Activated T-helper 1 cell treated with Interleukin-2 at 50 U/mL for 16 hours (primary cell): ENCODE results near the gene HK1.
"Not testable (repeated sequence)": the region's sequence is repeated elsewhere in the genome, so short reads cannot be mapped to it uniquely, and the experiment has no call there.

Experiments
- DNase-seq: peaks from one replicate; pipeline ENCODE4 v3.0.0-alpha.2; 2020; ENCODE audit warnings: low read depth

Gene HK1

DNA sequence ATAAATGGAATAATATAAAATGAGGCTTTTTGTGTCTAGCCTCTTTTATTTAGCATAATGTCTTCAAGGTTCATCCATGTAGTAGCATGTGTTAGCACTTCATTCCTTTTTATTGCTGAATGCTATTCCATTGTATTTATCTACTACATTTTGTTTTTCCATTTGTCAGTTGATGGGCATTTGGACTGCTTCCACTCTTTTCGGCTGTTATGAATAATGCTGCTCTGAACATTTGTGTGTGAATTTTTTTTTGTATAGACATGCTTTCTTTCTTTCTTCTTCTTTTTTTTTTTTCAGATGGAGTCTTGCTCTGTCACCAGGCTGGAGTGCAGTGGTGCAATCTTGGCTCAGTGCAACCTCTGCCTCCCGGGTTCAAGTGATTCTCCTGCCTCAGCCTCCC lies 50.6 kb downstream of the HK1 start:
- DNase-seq: not testable (repeated sequence)

DNA sequence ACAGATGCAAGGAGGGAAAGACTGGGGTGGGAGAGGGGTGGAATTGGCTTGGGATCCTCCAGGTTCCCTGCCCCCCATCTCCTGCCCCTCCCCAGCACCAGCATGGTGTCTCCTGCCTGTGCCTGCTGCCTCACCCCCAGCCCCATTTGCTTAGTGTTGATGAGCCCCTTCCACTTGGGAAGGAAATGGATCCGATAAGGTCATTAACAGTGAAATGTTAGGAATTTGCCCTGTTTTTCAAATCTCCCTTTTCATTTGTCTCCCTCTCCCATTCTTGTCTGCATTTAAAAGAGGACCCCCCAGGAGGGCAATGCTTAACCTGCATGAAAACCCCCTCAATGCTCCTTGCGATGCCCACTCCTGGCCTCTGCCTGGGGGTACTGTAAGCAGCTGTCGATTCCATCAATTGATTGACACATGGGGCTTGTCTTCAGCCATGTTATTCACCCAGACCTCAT lies 51.5 kb downstream of the HK1 start:
- DNase-seq: no peak

DNA sequence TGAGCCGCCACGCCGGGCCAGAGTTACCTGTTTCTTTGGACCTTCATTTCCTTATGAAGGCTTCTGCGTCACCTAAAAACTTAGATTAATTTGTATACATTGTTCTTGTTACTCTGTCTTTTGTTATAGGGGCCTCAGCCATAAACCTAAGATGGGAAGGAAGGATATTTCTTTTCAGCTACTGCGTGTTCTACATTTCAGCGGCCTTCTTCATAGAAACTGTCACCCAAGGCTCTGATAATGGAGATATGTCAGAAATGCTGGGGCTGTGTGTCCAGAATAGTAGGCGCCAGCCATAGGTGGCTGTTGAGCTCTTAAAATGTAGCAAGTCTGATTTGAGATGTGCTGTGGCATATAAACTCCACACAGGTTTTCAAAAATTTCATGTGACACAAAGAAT lies 52.9 kb downstream of the HK1 start:
- DNase-seq: no peak

DNA sequence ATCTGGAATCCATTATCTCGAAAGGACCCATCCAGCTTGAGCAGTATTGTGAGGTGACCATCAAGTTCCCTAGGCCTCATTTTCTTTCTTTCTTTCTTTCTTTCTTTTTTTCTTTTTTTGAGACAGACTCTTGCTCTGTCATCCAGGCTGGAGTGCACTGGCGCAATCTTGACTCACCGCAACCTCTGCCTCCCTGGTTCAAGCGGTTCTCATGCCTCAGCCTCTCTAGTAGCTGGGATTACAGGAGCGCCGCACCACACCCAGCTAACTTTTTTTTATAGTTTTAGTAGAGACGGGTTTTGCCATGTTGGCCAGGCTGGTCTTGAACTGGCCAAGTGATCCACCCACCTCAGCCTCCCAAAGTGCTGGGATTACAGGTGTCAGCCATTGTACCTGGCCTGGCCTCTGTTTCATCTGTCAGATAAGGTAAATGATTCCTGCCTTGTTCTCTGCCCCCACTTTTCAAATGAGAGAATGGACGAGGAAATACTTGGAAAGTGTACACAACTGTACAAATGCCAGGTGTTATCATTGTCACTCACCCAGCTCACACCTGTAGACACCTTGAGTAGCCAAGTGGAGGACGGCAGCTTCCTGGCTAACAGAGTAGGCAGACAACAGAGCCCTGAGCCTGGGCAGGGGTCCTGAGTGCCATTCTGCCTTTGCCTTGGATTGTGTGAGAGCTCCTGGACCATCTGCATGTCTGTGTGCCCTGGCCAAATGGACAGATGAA lies 54.1 kb downstream of the HK1 start:
- no peak for DNase-seq

DNA sequence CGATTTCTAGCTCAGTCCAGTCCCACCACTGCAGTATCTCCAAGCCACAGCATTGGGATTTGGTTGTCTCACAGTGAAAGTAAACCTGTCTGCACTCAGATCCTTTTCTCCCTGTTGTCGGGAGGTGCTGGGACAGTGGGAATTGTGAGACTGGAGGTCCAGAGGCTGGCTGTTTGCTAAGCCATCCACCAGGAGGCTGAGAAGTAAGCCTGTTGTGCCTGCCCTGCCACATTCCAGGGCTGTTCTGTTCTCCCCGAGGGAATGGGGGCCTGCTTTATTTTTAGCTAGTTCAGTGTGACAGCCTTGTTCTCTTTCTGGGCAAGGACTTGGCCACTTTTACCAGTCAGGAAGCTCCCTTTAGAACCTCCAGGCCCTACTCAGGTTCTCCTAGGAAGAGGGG lies 54.9 kb downstream of the HK1 start:
- no peak for DNase-seq

DNA sequence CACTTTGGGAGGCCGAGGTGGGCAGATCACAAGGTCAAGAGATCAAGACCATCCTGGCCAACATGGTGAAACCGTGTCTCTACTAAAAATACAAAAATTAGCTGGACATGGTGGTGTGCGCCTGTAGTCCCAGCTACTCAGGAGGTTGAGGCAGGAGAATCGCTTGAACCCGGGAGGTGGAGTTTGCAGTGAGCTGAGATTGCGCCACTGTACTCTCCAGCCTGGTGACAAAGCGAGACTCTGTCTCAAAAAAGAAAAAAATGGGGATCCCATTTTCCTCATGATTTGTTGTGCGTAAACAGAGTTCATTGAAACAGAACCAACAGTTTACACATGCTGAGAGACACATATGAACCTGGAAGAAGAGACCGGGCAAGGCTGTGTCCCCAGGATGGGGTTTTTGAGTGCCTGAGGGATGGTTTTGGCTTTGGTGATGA lies 55.6 kb downstream of the HK1 start:
- DNase-seq: not testable (repeated sequence)

DNA sequence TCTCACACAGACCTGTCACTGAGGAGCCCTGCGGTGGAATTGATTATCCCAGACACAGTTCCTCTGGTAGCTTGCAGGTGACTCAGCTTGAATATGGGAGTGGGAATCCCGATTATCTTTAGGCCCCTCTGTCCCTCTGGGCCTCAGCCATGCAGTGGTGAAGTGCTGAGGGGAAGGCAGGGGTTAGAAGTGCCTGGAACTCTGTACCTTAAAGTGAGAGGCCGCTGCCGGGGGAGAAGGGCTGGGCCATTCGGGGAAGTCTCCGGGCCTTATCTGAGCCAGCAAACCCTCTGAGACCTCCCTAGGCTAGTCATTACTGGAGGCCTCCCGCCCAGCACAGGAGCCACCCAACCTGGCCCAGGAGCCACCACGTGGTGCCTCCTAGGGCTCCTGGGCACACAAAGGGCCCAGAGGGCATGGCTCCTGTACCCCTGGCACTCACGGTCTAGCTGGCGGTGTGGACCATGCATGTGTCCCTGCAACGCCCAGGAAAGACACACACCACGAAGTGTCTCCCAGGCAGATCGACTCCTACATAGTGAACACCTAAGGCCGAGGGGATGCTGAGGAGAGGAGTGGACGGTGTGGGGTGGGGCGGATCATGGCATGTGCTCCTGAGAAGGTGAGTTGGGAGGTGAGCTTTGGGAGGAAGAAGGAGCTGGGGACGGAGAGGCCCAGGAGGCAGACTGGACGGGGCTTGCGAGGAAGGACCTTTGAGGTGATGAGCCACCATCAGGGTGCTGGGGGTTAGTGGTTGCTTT lies 56.2 kb downstream of the HK1 start:
- no peak for DNase-seq

DNA sequence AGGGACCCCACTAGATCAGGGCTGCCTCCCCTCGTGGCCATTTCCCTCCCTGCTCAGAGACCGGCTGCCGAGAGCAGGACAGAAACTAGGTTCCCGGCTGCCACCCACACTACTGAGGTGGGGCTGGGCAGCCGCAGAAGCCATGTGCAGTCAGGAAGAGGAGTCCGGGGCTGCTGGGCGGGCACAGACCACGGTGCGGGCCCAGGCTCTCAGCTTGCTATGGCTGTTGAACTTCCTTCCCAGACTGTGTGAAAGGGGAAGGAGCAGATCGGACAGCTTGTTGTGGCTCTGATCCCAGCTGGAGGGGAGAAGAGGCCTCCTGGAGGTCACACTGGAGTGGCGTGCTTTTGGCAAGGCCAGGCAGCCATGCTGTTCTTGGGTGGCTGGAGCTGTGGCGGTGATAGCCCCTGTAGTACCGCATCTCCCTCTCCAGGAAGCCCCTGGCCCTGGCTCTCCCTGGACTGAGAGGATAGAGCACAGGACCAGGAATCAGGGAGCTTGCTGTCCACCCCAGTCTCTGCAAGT lies 56.8 kb downstream of the HK1 start:
- no peak for DNase-seq

DNA sequence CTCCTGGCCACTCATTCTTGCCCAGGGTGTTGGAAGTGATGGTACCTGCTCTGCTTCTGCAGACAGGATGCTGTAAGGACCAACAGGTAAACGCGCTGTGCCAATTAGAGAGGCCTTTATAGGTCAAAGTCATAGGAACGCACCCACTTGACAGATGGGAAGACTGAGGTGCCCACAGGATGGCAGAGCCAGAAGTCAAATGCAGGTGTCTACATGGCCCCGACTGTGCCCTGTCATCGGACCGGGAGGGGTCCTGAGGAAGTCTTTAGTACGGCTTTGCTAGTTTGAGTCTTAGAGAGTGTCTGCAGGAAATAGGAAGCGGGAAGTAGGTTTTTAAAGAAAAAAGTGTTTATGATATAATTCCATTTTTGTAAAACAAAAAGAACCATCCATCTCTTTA lies 57.3 kb downstream of the HK1 start:
- no peak for DNase-seq

DNA sequence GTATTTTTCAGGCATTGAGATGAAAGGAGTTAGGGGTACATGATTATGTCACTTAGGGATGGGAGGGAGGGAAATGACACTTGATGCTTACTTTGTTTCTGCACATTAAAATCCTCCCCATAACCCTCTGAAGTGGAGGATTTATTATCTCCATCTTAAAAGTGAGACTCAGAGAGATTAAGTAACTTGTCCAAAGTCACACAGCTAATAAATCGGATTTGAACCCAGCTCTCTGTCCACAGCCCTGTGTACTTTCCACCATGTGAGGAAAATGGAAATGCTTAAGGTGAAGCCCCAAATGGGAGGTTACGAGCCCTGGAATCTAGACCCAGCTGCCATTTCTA lies 58.6 kb downstream of the HK1 start:
- no peak for DNase-seq

DNA sequence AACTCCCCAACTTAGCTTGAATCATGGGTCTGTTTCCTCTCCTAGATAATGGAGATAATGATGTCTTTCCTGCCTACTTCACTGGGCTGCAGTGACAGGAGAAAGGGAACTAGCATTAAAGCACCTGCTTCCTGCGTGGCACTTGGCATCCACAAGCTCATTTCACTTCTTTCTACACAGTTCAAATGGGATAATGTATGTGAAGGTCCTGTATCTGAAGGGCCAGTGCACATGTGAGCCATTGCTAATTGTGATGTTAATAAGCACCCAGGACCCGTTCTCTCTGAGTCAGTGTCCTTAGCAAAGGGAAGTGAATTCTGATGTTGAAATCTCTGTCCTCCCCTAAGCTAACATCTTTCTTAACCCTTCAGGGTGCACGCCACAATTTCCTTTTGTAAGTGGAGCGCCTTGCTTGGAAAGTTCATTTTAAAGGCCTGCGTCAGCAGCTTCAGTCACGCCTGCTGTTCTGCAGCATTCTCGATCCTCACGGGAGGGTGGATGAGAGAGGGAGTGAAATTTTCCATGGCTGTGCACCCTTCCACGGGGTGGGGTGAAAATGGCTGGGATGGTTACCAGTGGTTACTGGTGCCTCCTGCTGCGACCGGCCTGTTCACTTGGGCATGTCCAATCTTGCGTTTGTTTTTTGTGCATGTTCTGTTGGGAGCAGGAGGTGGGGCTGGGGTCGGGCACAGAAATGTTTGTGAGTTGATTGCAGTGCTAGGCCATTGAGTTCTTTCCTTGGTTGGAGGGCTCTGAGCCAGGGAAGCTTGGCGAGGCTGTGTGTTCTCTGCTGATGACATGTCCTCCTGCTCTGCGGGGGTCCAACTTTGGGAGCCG lies 59.2 kb downstream of the HK1 start:
- no peak for DNase-seq

DNA sequence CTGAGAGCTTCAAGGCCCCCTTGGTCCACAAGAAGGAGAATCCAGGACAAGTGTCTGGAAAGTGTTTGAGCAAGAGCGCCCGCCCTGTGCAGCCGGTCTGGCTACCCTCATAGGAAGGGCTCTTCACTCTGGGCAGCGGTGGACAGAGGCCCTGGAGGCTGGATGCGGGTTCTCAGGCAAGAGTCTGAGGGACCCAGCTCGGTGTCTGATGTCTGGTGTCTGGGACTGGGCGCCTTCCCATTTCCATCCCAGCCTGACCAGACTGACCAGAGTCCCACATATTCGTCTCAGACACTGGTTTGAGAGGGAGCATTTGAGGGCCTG lies 59.8 kb downstream of the HK1 start:
- DNase-seq: no peak

DNA sequence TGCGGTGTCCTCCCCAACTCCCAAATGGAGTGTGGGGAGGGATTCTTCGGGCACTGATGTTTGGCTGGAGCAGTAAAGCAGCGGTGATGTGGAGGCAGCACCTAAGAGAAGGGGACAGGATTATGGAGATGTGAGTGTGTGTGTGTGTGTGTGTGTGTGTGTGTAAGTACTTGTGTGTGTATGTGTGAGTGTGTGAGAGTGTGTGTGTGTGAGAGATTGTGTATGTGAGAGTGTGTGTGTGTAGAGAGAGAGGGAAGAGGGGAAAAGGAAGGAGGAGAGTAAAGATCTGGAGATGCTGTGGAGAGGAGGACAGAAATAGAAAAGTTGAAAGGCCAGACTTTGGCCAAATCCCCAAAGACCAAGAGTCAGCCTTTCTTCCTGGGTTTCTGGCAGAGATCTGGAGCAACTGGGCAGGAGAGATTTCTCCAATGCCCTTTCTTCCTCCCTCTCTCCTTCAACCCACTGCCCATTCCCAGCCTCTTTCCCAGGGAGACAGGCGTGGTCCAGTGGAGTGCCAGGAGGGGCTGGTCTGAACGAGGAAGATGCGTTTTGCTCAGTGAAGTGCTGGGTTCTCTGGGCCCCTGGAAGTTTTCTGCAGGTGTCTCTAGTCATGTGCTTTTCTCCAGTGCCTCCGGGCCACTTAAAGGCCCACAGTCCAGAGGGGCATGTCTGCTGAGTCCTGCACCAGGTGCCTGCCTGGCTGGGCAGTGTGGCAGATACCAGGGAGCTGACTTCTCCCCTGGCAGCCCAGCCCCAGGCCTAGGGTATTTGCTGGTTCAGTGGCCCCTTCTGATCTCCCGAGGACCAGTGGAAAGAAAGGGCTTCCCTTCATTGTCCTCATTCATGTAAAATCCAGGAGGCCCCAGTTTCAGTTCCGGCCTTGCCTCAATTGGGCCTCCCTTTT lies 60.5 kb downstream of the HK1 start:
- DNase-seq: no peak

DNA sequence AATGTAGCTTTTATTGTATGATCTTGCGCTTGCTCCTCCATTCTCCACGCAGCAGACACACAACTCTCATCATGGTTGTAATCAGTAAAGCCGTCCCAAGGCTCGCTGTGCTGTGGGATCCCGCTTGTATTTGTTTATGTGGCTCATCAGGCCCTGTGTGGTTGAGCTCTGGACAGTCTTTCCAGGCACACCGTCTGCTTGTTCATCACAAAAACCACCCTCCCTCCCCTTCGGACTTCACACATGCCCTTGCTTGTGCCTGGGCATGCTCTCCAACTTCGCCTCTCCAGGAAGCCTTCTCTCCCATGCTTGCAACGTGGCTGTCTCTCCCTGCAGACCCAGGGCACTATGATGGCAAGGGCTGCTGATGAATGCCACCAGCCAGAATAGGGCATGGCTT lies 62.4 kb downstream of the HK1 start:
- no peak for DNase-seq

DNA sequence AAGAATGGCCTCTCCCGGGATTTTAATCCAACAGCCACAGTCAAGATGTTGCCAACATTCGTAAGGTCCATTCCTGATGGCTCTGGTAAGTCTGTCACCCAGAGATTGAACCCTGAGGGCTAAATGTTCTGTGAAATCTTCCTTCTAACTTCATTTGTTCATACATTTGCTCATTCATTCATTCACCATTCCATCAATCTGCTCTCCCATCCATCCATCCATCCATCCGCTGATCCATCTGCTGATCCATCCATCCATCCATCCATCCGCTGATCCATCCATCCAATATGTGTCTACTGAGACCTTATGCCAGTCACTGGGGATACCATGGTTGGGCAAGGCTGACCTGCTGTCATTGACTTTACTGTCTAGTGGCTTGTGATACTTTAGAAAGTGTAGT lies 65.6 kb downstream of the HK1 start:
- DNase-seq: no peak

DNA sequence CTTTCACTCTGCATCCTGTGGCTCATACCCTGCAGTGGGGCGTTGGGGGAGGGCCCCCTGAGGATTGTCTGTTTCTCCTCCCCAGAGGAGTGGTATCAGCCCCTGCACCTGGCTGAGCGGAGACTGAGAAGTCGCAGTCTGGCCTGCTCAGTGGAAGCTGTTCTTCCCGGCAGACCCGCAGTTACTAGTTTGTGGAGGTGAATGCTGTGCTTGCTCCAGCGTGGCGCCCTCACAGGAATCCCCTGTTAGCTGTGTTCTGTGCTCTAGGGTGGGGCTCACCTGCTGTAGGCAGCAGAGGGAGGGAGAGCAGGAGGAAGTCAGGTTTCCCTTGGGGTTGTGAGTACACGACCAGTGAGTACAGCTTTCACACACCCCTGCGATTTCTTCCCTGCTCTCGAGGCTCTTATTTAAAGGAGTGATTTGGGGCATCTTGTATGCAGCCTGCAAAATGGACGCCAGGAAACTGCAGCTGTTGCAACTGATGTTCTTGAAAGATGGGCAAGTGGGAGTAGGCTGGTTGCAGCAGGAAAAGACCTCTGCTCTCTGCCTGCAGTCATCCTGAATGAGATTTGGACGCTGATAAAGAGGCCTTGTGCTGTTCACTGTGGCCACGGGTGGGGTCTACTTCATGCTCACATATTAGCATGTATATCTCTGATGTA lies 66.4 kb downstream of the HK1 start:
- no peak for DNase-seq

DNA sequence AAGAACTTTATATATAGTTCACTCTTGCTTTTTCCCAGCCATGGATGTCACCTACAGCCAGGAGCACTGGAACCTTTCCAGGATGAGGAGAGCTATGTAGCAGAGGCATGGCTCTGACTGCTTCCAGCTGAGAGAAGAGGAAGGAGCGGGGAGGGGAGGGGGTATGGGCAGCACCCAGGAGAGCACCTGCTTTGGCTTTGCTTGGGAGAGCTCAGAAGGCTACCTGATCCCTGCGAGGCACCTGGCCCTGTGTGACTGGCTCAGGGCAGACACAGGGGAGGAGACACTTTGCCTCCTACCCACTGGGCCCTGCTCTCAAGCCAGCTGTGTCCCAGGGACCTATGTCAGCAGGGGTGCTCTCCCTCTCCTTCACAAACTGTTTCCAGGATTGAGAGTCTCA lies 67.1 kb downstream of the HK1 start:
- DNase-seq: no peak

DNA sequence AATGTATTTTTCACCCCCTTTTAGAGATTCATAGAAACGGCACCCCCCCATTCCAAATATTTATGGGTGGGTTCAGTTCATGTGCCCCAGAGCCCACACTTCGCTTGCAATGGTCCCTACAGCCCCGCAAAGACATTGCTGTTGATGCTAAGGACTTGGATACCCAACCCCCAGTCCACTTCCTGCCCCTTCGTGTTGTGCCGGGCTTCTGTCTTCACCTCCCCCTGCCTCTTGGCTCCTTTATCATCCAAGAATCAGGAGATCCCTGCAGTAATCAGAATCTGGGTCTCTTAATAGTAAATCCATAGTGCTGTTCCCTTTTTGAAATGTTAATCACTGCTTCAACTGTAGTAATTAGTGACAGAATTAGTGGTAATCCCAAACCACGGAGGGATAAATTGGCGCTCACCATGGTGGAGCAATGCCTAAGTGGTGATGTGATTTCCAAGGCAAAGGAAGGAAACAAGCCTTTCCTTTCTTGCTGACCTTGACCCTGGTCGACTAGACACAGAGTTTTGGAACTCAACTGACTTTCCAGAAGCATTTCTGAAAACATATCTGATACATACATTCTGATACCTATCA lies 67.7 kb downstream of the HK1 start:
- no peak for DNase-seq

DNA sequence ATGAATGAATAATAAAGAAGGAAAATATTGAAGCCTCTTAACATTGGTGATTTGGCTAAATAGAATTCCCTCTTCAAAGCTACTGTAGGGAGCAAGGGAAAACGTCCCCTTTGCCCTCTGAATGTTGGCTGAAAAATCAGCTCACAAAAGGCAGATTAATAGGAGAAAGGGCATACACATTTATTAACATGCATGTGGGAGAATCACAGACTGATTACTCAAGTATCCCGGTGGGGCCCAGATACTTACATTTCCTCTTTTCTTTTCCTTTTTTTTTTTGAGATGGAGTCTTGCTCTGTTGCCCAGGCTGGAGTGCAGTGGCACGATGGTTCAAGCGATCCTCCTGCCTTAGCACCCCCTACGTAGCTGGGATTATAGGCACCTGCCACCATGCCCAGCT lies 68.5 kb downstream of the HK1 start:
- no peak for DNase-seq

DNA sequence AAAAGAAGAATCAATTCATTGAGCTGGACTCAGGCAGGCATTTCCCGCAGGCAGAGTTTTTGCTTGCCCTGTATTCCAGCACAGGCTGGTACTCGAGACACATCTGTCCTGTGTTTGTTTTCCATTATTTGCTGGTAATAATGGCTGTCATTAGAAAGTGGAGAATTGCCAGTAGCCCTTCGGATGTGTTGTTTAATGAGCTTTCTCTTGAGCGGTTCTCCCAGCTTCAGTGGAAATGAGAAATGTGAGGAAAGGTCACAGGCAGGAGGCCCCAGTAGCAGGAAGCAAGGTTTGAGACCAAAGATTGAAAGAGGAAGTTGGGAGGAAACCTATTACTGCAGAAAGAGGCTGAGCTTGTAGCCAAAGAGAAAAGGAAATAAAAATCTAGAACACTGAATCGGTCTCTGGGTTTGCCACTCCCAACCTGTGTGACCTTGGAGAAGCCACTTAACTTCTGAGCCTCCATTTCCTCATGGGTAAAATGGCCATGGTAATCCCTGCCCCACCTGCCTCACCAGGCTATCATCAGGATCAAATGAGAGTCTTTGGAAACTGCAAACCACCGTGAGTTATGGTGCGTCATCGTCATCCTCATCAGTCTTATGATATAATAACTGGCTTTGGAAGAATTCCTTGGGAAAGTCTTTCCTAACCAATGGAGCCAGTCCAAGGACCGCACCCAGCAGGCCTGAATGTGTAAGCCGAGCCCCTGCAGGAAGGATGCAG lies 70.7 kb downstream of the HK1 start:
- no peak for DNase-seq
